Breast epithelium (tissue), 3 donors: ENCODE measurements around the gene REELD1.

Source experiments
- CTCF ChIP-seq, 3 donors: fragments of 450-650 bp; IDR thresholded peaks; one replicate each; pipeline ENCODE4 v1.5.1; 2016 to 2017; ENCODE audit warnings: antibody characterized with exemption in 3 of 3, mild to moderate bottlenecking in 3 of 3, moderate library complexity in 3 of 3
- POLR2A ChIP-seq: fragments of 450-650 bp; IDR thresholded peaks from one replicate; pipeline ENCODE4 v1.6.1; 2016; ENCODE audit warnings: antibody characterized with exemption, mild to moderate bottlenecking, moderate library complexity

GRCh38 chr4:146245246-146245645 lies 30.9 kb downstream of the REELD1 start:
- TF ChIP-seq CTCF (IDR thresholded peaks at IDR 0.05) (no peak), POLR2A (no peak)
